ENCODE results near the gene RARB.

The RARB gene

DNA sequence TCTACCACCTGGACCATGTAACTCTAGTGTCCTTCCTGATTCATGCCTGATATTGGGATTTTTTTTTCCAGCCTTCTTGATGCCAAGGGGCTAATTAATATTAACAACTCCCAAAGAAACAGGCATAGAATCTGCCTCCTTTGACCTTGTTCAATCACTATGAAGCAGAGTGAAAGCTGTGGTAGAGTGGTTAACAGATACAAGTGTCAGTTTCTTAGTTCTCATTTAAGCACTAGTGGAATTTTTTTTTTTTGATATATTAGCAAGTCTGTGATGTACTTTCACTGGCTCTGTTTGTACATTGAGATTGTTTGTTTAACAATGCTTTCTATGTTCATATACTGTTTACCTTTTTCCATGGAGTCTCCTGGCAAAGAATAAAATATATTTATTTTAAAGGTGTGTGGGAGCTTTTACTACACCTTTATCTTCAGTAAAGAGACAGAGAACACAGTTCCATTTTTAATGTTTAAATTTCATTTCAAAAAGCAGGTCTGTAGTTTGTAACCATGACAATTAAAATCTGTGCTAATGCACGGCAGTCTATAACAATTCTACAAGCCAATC lies 169.6 kb downstream of the RARB start:
- DNase-seq (ENCODE audit: low read depth): no peak
- TF ChIP-seq, protein P1, sequence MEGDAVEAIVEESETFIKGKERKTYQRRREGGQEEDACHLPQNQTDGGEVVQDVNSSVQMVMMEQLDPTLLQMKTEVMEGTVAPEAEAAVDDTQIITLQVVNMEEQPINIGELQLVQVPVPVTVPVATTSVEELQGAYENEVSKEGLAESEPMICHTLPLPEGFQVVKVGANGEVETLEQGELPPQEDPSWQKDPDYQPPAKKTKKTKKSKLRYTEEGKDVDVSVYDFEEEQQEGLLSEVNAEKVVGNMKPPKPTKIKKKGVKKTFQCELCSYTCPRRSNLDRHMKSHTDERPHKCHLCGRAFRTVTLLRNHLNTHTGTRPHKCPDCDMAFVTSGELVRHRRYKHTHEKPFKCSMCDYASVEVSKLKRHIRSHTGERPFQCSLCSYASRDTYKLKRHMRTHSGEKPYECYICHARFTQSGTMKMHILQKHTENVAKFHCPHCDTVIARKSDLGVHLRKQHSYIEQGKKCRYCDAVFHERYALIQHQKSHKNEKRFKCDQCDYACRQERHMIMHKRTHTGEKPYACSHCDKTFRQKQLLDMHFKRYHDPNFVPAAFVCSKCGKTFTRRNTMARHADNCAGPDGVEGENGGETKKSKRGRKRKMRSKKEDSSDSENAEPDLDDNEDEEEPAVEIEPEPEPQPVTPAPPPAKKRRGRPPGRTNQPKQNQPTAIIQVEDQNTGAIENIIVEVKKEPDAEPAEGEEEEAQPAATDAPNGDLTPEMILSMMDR (conservative IDR thresholded peaks at IDR 0.05; ENCODE audit: low read depth, low read length): no peak
- no peak overlapping the region for H3K4me3 ChIP-seq (ENCODE audit: low read length)

DNA sequence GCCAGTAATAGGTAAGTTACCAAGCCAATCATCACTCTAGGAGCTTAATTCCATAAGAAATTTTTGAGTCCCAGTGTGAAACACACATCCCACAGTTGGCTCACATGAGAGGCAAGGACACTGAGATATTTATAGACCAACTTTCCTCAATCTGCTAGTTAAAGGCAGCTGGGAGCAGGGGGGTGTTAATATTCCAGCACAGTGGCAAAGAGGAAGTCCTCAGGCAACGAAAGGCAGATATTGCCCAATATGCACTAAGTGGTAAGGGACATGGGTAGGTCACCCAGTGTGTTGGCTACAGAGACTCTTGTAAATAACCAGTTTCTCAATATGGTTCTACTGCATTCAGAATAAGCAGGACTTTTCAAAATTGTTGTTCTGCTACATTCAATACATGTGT lies 175.6 kb downstream of the RARB start:
- no peak overlapping the region for H3K4me3 ChIP-seq (ENCODE audit: low read length)
- TF ChIP-seq, protein P1 (conservative IDR thresholded peaks at IDR 0.05; ENCODE audit: low read depth, low read length): no peak
- DNase-seq (ENCODE audit: low read depth): no peak

DNA sequence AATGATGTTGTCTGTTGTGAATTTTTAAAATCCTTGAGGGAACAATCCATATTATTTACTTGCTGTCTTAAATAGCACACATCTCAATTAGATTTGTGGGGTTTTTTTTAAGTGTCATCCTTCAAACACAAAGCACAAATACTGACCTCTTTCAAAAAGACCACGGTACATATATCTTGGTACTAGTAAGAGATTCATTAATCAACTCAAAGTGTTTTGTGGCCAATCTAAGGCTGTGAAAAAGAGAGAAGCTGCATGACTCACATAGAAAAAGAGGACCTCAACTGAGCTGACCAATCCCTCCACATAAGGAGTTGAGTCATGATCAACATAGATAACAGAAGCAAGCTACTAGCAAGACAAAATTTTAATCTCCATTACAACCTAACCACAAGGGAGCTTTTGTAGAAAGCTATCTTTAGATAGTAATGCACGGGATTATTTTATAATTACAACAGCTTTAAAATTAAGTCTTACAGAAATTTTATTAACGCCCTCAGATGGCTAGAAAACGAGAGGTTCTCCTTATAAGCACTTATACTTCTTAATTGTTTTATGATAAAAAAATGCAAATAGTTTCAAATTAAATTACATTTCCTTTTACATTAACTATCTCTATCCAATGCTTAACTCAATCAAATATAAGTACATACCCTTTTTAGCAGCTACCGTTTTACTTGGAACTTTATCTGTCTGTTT lies 176.2 kb downstream of the RARB start:
- no peak overlapping the region for H3K4me3 ChIP-seq (ENCODE audit: low read length)
- TF ChIP-seq, protein P1 (conservative IDR thresholded peaks at IDR 0.05; ENCODE audit: low read depth, low read length): no peak
- peak; percentile 80 for DNase-seq (ENCODE audit: low read depth)

DNA sequence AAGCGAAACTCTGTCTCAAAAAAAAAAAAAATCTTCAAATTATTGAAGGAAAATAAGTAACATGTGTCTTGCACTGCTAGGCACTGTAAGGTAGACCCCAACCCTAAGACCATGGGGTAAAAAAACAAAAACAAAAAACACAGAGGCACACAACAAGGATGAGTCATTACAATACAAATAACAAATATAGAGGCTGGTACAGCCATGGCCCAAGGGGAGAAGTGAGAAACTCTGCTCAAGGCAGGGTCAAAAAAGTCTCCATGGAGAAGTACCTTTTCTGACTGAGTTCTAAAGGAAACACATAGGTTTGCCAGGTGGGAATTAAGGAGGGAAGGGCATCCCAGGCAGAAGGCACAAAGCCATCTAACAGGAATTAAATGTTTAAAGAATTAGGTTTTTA lies 182.1 kb downstream of the RARB start:
- DNase-seq (ENCODE audit: low read depth): no peak
- H3K4me3 ChIP-seq (ENCODE audit: low read length): no peak overlapping the region
- TF ChIP-seq, protein P1 (conservative IDR thresholded peaks at IDR 0.05; ENCODE audit: low read depth, low read length): no peak

GRCh38 chr3:25610779-25611178 lies 182.7 kb downstream of the RARB start:
- no peak overlapping the region for H3K4me3 ChIP-seq (ENCODE audit: low read length)
- no peak for DNase-seq (ENCODE audit: low read depth)
- TF ChIP-seq, protein P1 (conservative IDR thresholded peaks at IDR 0.05; ENCODE audit: low read depth, low read length): no peak

GRCh38 chr3:25611193-25611592 lies 183.1 kb downstream of the RARB start:
- no peak for DNase-seq (ENCODE audit: low read depth)
- no peak overlapping the region for H3K4me3 ChIP-seq (ENCODE audit: low read length)
- TF ChIP-seq, protein P1 (conservative IDR thresholded peaks at IDR 0.05; ENCODE audit: low read depth, low read length): no peak

DNA sequence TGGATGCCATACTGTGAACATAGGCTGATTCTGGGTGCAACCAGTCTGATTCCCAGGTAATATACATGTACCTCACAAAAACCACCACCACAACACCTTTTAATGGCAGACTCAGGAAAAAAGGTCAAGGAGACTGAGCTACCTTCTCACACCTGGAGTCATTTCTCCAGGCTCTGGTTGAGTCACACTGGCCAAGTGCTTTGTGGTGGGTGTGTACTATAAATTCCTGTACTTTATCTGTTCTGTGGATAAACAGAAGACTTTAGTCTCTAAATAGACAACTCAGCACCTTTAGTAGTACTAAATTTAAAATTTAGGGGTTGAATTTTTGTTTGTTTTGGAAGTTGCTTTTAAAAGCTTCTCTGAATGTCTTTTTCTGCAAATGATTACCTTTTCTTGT lies 190.0 kb downstream of the RARB start:
- TF ChIP-seq, protein P1 (conservative IDR thresholded peaks at IDR 0.05; ENCODE audit: low read depth, low read length): no peak
- no peak overlapping the region for H3K4me3 ChIP-seq (ENCODE audit: low read length)
- DNase-seq (ENCODE audit: low read depth): no peak
